PFSK-1 (cell line): ENCODE data around the gene CGN.

ENCODE experiments used
- FOXP2 ChIP-seq: optimal IDR thresholded peaks from 2 replicates; pipeline ENCODE3; 2011; ENCODE audit warnings: borderline replicate concordance, control low read depth, inconsistent platforms; ENCODE audit not compliant: insufficient read depth; ENCODE audit errors: extremely low read length, extremely low read depth
- POLR2AphosphoS5 ChIP-seq: IDR thresholded peaks from 2 replicates; pipeline ENCODE4 v1.6.1; 2012; ENCODE audit warnings: low read depth, mild to moderate bottlenecking, control low read depth, low read length, moderate library complexity
- REST ChIP-seq, 2 experiments: IDR thresholded peaks; 2 replicates each; pipeline versions ENCODE4 v1.6.1 to v1.8.0; 2011 to 2012; ENCODE audit warnings: low read depth in 2 of 2, low read length in 2 of 2, control low read depth in 1 of 2, inconsistent platforms in 1 of 2, mild to moderate bottlenecking in 1 of 2, moderate library complexity in 1 of 2; ENCODE audit not compliant: insufficient read depth in 1 of 2
- SIN3A ChIP-seq: IDR thresholded peaks from 2 replicates; pipeline ENCODE4 v1.6.1; 2012; ENCODE audit warnings: mild to moderate bottlenecking, low read length, moderate library complexity, borderline replicate concordance; ENCODE audit not compliant: insufficient read depth
- TAF1 ChIP-seq: IDR thresholded peaks from 2 replicates; pipeline ENCODE4 v1.6.1; 2012; ENCODE audit warnings: low read length, control low read depth, borderline replicate concordance; ENCODE audit not compliant: insufficient read depth

CGN gene

GRCh38 chr1:151556052-151556451, 44.9 kb downstream of the CGN start:
- TF ChIP-seq SIN3A (no peak), TAF1 (no peak), POLR2AphosphoS5 (no peak), REST (IDR thresholded peaks at IDR 0.05; ENCODE audit: insufficient read depth in 1 of 2, low read depth in 2 of 2, low read length in 2 of 2) (no peak), FOXP2 (no peak)

GRCh38 chr1:151562661-151563060, 51.5 kb downstream of the CGN start:
- TF ChIP-seq POLR2AphosphoS5 (no peak), FOXP2 (no peak), TAF1 (no peak), SIN3A (no peak), REST (IDR thresholded peaks at IDR 0.05; ENCODE audit: insufficient read depth in 1 of 2, low read depth in 2 of 2, low read length in 2 of 2) (no peak)

GRCh38 chr1:151563376-151563775, 52.2 kb downstream of the CGN start:
- TF ChIP-seq SIN3A (no peak), REST (IDR thresholded peaks at IDR 0.05; ENCODE audit: insufficient read depth in 1 of 2, low read depth in 2 of 2, low read length in 2 of 2) (no peak), FOXP2 (no peak), POLR2AphosphoS5 (no peak), TAF1 (no peak)

- TF ChIP-seq POLR2AphosphoS5 (no peak), REST (IDR thresholded peaks at IDR 0.05; ENCODE audit: insufficient read depth in 1 of 2, low read depth in 2 of 2, low read length in 2 of 2) (no peak), FOXP2 (no peak), TAF1 (no peak), SIN3A (no peak)
Measured at GRCh38 chr1:151565502-151566189, 54.5 kb downstream of the CGN start.

GRCh38 chr1:151568626-151569088, 57.5 kb downstream of the CGN start:
- TF ChIP-seq REST (IDR thresholded peaks at IDR 0.05; ENCODE audit: insufficient read depth in 1 of 2, low read depth in 2 of 2, low read length in 2 of 2) (no peak), FOXP2 (no peak), SIN3A (no peak), POLR2AphosphoS5 (no peak), TAF1 (no peak)
